B cell (primary cell): ENCODE measurements around the gene KCND3. TPM values are rescaled to one million over a fixed set of nuclear protein-coding genes. Genes with fewer than 3 reads are reported as not detected.

Experiments used
- ATAC-seq: fragments of 200-7000 bp; cut with Tn5 transposase; one replicate; pipeline ENCODE4 v1.10.0; 2021; ENCODE audit warnings: low read depth, mild to moderate bottlenecking, moderate number of reproducible peaks, moderate library complexity
- CTCF ChIA-PET: fragments of 350-600 bp; sonication (Branson Sonifier 250); formaldehyde crosslinking; loops from one replicate; lab custom pipeline; 2021; ENCODE audit warnings: antibody characterized with exemption, inconsistent platforms; lab: Charles Lee
- POLR2A ChIA-PET: fragments of 350-600 bp; sonication (Branson Sonifier 250); formaldehyde crosslinking; loops from one replicate; lab custom pipeline; 2021; ENCODE audit warnings: antibody characterized with exemption; lab: Charles Lee
- DNase-seq: peaks from one replicate; pipeline ENCODE4 v3.0.0; 2013
- H2AFZ ChIP-seq: 2 replicates; pipeline ENCODE4 v1.6.1; 2012; ENCODE audit warnings: mild to moderate bottlenecking, low read depth, low read length; ENCODE audit not compliant: insufficient read depth, poor library complexity, severe bottlenecking
- H3K27ac ChIP-seq, 2 donors: 1 replicate in 1 of 2; 2 replicates in 1 of 2; pipeline ENCODE4 v1.5.1; 2012 to 2013; ENCODE audit warnings: low read length in 2 of 2, mild to moderate bottlenecking in 2 of 2, moderate library complexity in 1 of 2
- H3K27me3 ChIP-seq, 4 experiments: fragments of 200-600 bp in 1 of 4; sonication (generic) in 1 of 4; replicated peaks in 1 of 4; 1 replicate in 2 of 4; 2 replicates in 2 of 4; pipeline versions ENCODE4 v1.6.1 to v1.7.0; 2013 to 2016; ENCODE audit warnings: low read length in 3 of 4, mild to moderate bottlenecking in 2 of 4, mixed read lengths in 1 of 4, moderate library complexity in 1 of 4; ENCODE audit not compliant: insufficient read depth in 4 of 4, control insufficient read depth in 3 of 4; ENCODE audit errors: control extremely low read depth in 1 of 4
- H3K36me3 ChIP-seq, 2 experiments: replicated peaks in 1 of 2; 1 replicate in 1 of 2; 2 replicates in 1 of 2; pipeline versions ENCODE4 v1.6.1 to v1.7.1; 2013; ENCODE audit warnings: low read length in 1 of 2; ENCODE audit not compliant: insufficient read depth in 2 of 2, control insufficient read depth in 1 of 2; ENCODE audit errors: control extremely low read depth in 1 of 2, extremely low read depth in 1 of 2
- H3K4me1 ChIP-seq, 2 donors: fragments of 200-600 bp in 1 of 2; sonication (generic) in 1 of 2; 1 replicate in 1 of 2; 2 replicates in 1 of 2; pipeline versions ENCODE4 v1.5.1 to v1.6.1; 2013 to 2017; ENCODE audit warnings: low read length in 2 of 2; ENCODE audit not compliant: control insufficient read depth in 2 of 2, insufficient read depth in 2 of 2
- H3K4me2 ChIP-seq: replicated peaks from 2 replicates; pipeline ENCODE3; 2012; ENCODE audit warnings: mild to moderate bottlenecking, low read depth, low read length; ENCODE audit not compliant: poor library complexity, severe bottlenecking
- H3K4me3 ChIP-seq, 5 experiments: fragments of 200-600 bp in 1 of 5; sonication (generic) in 1 of 5; 1 replicate in 3 of 5; 2 replicates in 2 of 5; pipeline versions ENCODE4 v1.5.1 to v1.7.0; 2011 to 2016; ENCODE audit warnings: low read length in 4 of 5, mild to moderate bottlenecking in 4 of 5, low read depth in 2 of 5, control low read depth in 1 of 5, moderate library complexity in 1 of 5; ENCODE audit not compliant: insufficient read depth in 1 of 5; ENCODE audit errors: control extremely low read depth in 1 of 5, extremely low read depth in 1 of 5
- H3K79me2 ChIP-seq: fragments of 200-600 bp; sonication (generic); one replicate; pipeline ENCODE4 v1.6.0; 2016; ENCODE audit warnings: low read length; ENCODE audit not compliant: control insufficient read depth, insufficient read depth
- H3K9ac ChIP-seq: fragments of 200-600 bp; sonication (generic); 2 replicates; pipeline ENCODE4 v1.6.1; 2017; ENCODE audit warnings: mild to moderate bottlenecking, low read length, moderate library complexity
- H3K9me3 ChIP-seq, 3 donors: one replicate each; pipeline versions ENCODE4 v1.6.1 to v1.7.1; 2013; ENCODE audit warnings: low read length in 2 of 3; ENCODE audit not compliant: control insufficient read depth in 2 of 3, insufficient read depth in 1 of 3; ENCODE audit errors: control extremely low read depth in 1 of 3
- H4K20me1 ChIP-seq: 2 replicates; pipeline ENCODE4 v1.6.0; 2012; ENCODE audit warnings: mild to moderate bottlenecking, low read length; ENCODE audit not compliant: insufficient read depth, control insufficient read depth, poor library complexity, severe bottlenecking
- H3K27ac Mint-ChIP-seq: one replicate; pipeline ENCODE4 v1.8.0; 2021; ENCODE audit warnings: mixed read lengths
- H3K27me3 Mint-ChIP-seq: one replicate; pipeline ENCODE4 v1.8.0; 2021; ENCODE audit warnings: mixed read lengths
- H3K4me1 Mint-ChIP-seq: one replicate; pipeline ENCODE4 v1.8.0; 2021; ENCODE audit warnings: mixed read lengths
- H3K4me3 Mint-ChIP-seq: one replicate; pipeline ENCODE4 v1.8.0; 2021; ENCODE audit warnings: mixed read lengths
- H3K9me3 Mint-ChIP-seq: one replicate; pipeline ENCODE4 v1.8.0; 2022; ENCODE audit warnings: mixed read lengths; ENCODE audit not compliant: insufficient read depth
- EZH2 ChIP-seq: IDR thresholded peaks from 2 replicates; pipeline ENCODE4 v1.6.1; 2012; ENCODE audit warnings: borderline replicate concordance, low read depth, mild to moderate bottlenecking, moderate library complexity, low read length; ENCODE audit not compliant: insufficient read depth, poor library complexity, severe bottlenecking
- WGBS: methylation state at CpG from one replicate; pipeline ENCODE4 v1.1.5; 2013; ENCODE audit warnings: missing lambda C conversion rate; ENCODE audit not compliant: insufficient coverage; 5-methylcytosine and 5-hydroxymethylcytosine counted together
- intact Hi-C: fragments of 100-400 bp; cut with micrococcal nuclease; formaldehyde crosslinking; loops from one replicate; pipeline ENCODE4 v1.10.0; 2022
- polyA plus RNA-seq: library from polyadenylated mRNA; depleted of rRNA; stranded (reverse); fragments of >200 nt; gene quantifications from 2 replicates; pipeline ENCODE4 v1.2.3, GENCODE V29; 2012
- total RNA-seq, 2 donors: library from RNA; stranded (reverse); fragments of 120-200 nt in 1 of 2; gene quantifications; 1 replicate in 1 of 2; 2 replicates in 1 of 2; pipeline versions ENCODE4 v1.2.3 to v1.2.4, GENCODE V29; 2013 to 2022
- TF ChIP-seq, protein P1 (sequence below): fragments of 200-600 bp; IDR thresholded peaks from one replicate; pipeline ENCODE4 v1.8.0; 2022; ENCODE audit warnings: antibody characterized with exemption, mild to moderate bottlenecking

Gene KCND3
- total and polyA plus RNA-seq, 2 donors (not counting 1 experiment from before 2014, with no cell fraction given) = 0.07 TPM; not detected in 1

GRCh38 chr1:111903148-111903870, 86.2 kb downstream of the KCND3 start:
- WGBS = 86% methylated on average over 1 of the region's 4 CpGs
- no peak overlapping the region for H3K27ac Mint-ChIP-seq
- Histone ChIP-seq H2AFZ (no peak overlapping the region), H4K20me1 (no peaks in the 10 kb centered on the region), H3K9me3 (no peaks in the 10 kb centered on the region), H3K4me2 (no peak overlapping the region), H3K4me3 (no peak overlapping the region), H3K4me1 (no peaks in the 10 kb centered on the region), H3K9ac (no peak overlapping the region), H3K27me3 (peaks cover 0 to 12% (median 1%) of the 10 kb centered on the region in 4 experiments), H3K27ac (no peak overlapping the region), H3K36me3 (no peaks in the 10 kb centered on the region), H3K79me2 (no peaks in the 10 kb centered on the region)
- DNase-seq (no peak), ATAC-seq (no peak)
- H3K4me1 Mint-ChIP-seq = no peaks in the 10 kb centered on the region
- ChIA-PET CTCF (no interaction called here), POLR2A (no interaction called here)
- no peaks in the 10 kb centered on the region for H3K9me3 Mint-ChIP-seq
- peaks cover 34% of the 10 kb centered on the region for H3K27me3 Mint-ChIP-seq
- no peak overlapping the region for H3K4me3 Mint-ChIP-seq
- intact Hi-C loops = no loop called here
- TF ChIP-seq, protein P1, sequence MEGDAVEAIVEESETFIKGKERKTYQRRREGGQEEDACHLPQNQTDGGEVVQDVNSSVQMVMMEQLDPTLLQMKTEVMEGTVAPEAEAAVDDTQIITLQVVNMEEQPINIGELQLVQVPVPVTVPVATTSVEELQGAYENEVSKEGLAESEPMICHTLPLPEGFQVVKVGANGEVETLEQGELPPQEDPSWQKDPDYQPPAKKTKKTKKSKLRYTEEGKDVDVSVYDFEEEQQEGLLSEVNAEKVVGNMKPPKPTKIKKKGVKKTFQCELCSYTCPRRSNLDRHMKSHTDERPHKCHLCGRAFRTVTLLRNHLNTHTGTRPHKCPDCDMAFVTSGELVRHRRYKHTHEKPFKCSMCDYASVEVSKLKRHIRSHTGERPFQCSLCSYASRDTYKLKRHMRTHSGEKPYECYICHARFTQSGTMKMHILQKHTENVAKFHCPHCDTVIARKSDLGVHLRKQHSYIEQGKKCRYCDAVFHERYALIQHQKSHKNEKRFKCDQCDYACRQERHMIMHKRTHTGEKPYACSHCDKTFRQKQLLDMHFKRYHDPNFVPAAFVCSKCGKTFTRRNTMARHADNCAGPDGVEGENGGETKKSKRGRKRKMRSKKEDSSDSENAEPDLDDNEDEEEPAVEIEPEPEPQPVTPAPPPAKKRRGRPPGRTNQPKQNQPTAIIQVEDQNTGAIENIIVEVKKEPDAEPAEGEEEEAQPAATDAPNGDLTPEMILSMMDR = no peak
- no peak for TF ChIP-seq EZH2

GRCh38 chr1:111895469-111895868, 94.0 kb downstream of the KCND3 start:
- Mint-ChIP-seq H3K27ac (no peak overlapping the region), H3K27me3 (peaks cover 28% of the 10 kb centered on the region), H3K4me1 (no peaks in the 10 kb centered on the region), H3K9me3 (no peaks in the 10 kb centered on the region), H3K4me3 (no peak overlapping the region)
- no peak for TF ChIP-seq EZH2
- TF ChIP-seq, protein P1 = no peak
- H3K27me3 ChIP-seq = peaks cover 0 to 20% (median 4%) of the 10 kb centered on the region in 4 experiments
- H3K9me3 ChIP-seq = peaks cover 0 to 3% (median 0%) of the 10 kb centered on the region in 3 donors
- CTCF ChIA-PET = no interaction called here
- H3K79me2 ChIP-seq = no peaks in the 10 kb centered on the region
- no peak for ATAC-seq
- no peak for DNase-seq
- no peak overlapping the region for H3K27ac ChIP-seq
- WGBS = 42% methylated on average over 12 of the region's 16 CpGs
- no peak overlapping the region for H3K4me3 ChIP-seq
- H2AFZ ChIP-seq = no peak overlapping the region
- intact Hi-C loops = no loop called here
- H4K20me1 ChIP-seq = no peaks in the 10 kb centered on the region
- POLR2A ChIA-PET = no interaction called here
- H3K36me3 ChIP-seq = no peaks in the 10 kb centered on the region
- H3K9ac ChIP-seq = no peak overlapping the region
- H3K4me2 ChIP-seq = no peak overlapping the region
- no peaks in the 10 kb centered on the region for H3K4me1 ChIP-seq
